H9 (cell line): Measurements from ENCODE around the gene TIMELESS. TPM values are rescaled to one million over a fixed set of nuclear protein-coding genes. Genes with fewer than 3 reads are reported as not detected.
A peak's percentile ranks its signal among the peaks of the same experiment; 100 is the strongest.

ENCODE experiments used
- DNase-seq: peaks from one replicate; pipeline ENCODE4 v3.0.0-alpha.2; 2017
- H2AFZ ChIP-seq: one replicate; pipeline ENCODE4 v1.6.1; 2013; ENCODE audit warnings: mild to moderate bottlenecking, low read length, control low read depth, moderate library complexity
- H2AK5ac ChIP-seq: 2 replicates; pipeline ENCODE4 v1.6.1; 2013; ENCODE audit warnings: low read length, control low read depth, mixed read lengths; ENCODE audit not compliant: insufficient read length
- H2BK120ac ChIP-seq: one replicate; pipeline ENCODE4 v1.6.1; 2013; ENCODE audit warnings: low read depth, mild to moderate bottlenecking, low read length, control low read depth, inconsistent platforms; ENCODE audit not compliant: poor library complexity, severe bottlenecking
- H2BK12ac ChIP-seq: 2 replicates; pipeline ENCODE4 v1.6.1; 2013; ENCODE audit warnings: low read length, control low read depth, mixed read lengths, low read depth; ENCODE audit not compliant: insufficient read length
- H2BK15ac ChIP-seq: 2 replicates; pipeline ENCODE4 v1.6.1; 2013; ENCODE audit warnings: low read depth, low read length, control low read depth
- H2BK20ac ChIP-seq: one replicate; pipeline ENCODE4 v1.6.1; 2013; ENCODE audit warnings: low read depth, mild to moderate bottlenecking, low read length, control low read depth, inconsistent platforms; ENCODE audit not compliant: poor library complexity, severe bottlenecking
- H2BK5ac ChIP-seq: 2 replicates; pipeline ENCODE4 v1.6.1; 2013; ENCODE audit warnings: low read length, control low read depth, mixed read lengths; ENCODE audit not compliant: insufficient read length
- H3K14ac ChIP-seq: 2 replicates; pipeline ENCODE4 v1.6.1; 2013; ENCODE audit warnings: low read length, control low read depth; ENCODE audit not compliant: insufficient read depth
- H3K18ac ChIP-seq: 2 replicates; pipeline ENCODE4 v1.6.1; 2013; ENCODE audit warnings: low read depth, mild to moderate bottlenecking, mixed read lengths, low read length, control low read depth; ENCODE audit not compliant: insufficient read length
- H3K23ac ChIP-seq: 2 replicates; pipeline ENCODE4 v1.6.1; 2013; ENCODE audit warnings: low read length, control low read depth, mixed read lengths, low read depth; ENCODE audit not compliant: insufficient read length
- H3K23me2 ChIP-seq: 2 replicates; pipeline ENCODE4 v1.6.1; 2013; ENCODE audit warnings: low read depth, mild to moderate bottlenecking, mixed read lengths, low read length, control low read depth; ENCODE audit not compliant: insufficient read length, poor library complexity, severe bottlenecking
- H3K27ac ChIP-seq: 2 replicates; pipeline ENCODE4 v1.5.1; 2013; ENCODE audit warnings: low read length, control low read depth, mixed read lengths, low read depth; ENCODE audit not compliant: insufficient read length
- H3K27me3 ChIP-seq: 2 replicates; pipeline ENCODE4 v1.6.1; 2013; ENCODE audit warnings: low read length, control low read depth, inconsistent platforms; ENCODE audit not compliant: insufficient read depth
- H3K4ac ChIP-seq: 2 replicates; pipeline ENCODE4 v1.6.1; 2013; ENCODE audit warnings: low read depth, mild to moderate bottlenecking, control low read depth, inconsistent platforms, low read length, moderate library complexity
- H3K4me1 ChIP-seq: 2 replicates; pipeline ENCODE4 v1.6.1; 2013; ENCODE audit warnings: low read length, control low read depth, inconsistent platforms; ENCODE audit not compliant: insufficient read depth
- H3K4me2 ChIP-seq: 2 replicates; pipeline ENCODE4 v1.6.1; 2013; ENCODE audit warnings: low read length, control low read depth, mixed read lengths; ENCODE audit not compliant: insufficient read length, insufficient read depth
- H3K56ac ChIP-seq: 2 replicates; pipeline ENCODE4 v1.6.1; 2013; ENCODE audit warnings: low read depth, mild to moderate bottlenecking, mixed read lengths, low read length, control low read depth; ENCODE audit not compliant: insufficient read length
- H3K79me1 ChIP-seq: 2 replicates; pipeline ENCODE4 v1.6.1; 2013; ENCODE audit warnings: low read depth, mild to moderate bottlenecking, moderate library complexity, low read length, control low read depth, inconsistent platforms; ENCODE audit not compliant: insufficient read depth, poor library complexity, severe bottlenecking
- H3K79me2 ChIP-seq: 2 replicates; pipeline ENCODE4 v1.6.1; 2013; ENCODE audit warnings: low read length, control low read depth, inconsistent platforms; ENCODE audit not compliant: insufficient read depth
- H3K9ac ChIP-seq: 2 replicates; pipeline ENCODE4 v1.6.1; 2013; ENCODE audit warnings: low read length, control low read depth, mixed read lengths; ENCODE audit not compliant: insufficient read length; ENCODE audit errors: extremely low read depth
- H3K9me3 ChIP-seq: one replicate; pipeline ENCODE4 v1.6.1; 2013; ENCODE audit warnings: low read depth, low read length, inconsistent platforms; ENCODE audit not compliant: control insufficient read depth
- H3T11ph ChIP-seq: one replicate; pipeline ENCODE4 v1.6.1; 2013; ENCODE audit warnings: mild to moderate bottlenecking, low read length, control low read depth, inconsistent platforms
- H4K20me1 ChIP-seq: one replicate; pipeline ENCODE4 v1.6.1; 2013; ENCODE audit not compliant: control insufficient read depth, insufficient read length, insufficient read depth
- H4K5ac ChIP-seq: 2 replicates; pipeline ENCODE4 v1.6.1; 2013; ENCODE audit warnings: low read depth, mild to moderate bottlenecking, mixed read lengths, low read length, control low read depth; ENCODE audit not compliant: insufficient read length
- H4K8ac ChIP-seq: replicated peaks from 2 replicates; pipeline ENCODE4 v1.6.1; 2013; ENCODE audit warnings: low read length, control low read depth, mixed read lengths, low read depth; ENCODE audit not compliant: insufficient read length
- H4K91ac ChIP-seq: 2 replicates; pipeline ENCODE4 v1.6.1; 2013; ENCODE audit warnings: low read depth, mild to moderate bottlenecking, moderate library complexity, mixed read lengths, low read length, control low read depth; ENCODE audit not compliant: insufficient read length
- H3K27ac Mint-ChIP-seq, 3 experiments: 2 replicates in 2 of 3; 3 replicates in 1 of 3; pipeline ENCODE4 v1.8.0; 2020 to 2021; ENCODE audit warnings: mixed read lengths in 3 of 3, mild to moderate bottlenecking in 1 of 3, moderate library complexity in 1 of 3
- H3K27me3 Mint-ChIP-seq: 2 replicates; pipeline ENCODE4 v1.8.0; 2021; ENCODE audit warnings: low read depth, mild to moderate bottlenecking, moderate library complexity, mixed read lengths
- H3K36me3 Mint-ChIP-seq, 3 experiments: 2 replicates in 2 of 3; 3 replicates in 1 of 3; pipeline ENCODE4 v1.8.0; 2020 to 2021; ENCODE audit warnings: low read depth in 3 of 3, mixed read lengths in 3 of 3; ENCODE audit not compliant: insufficient read depth in 1 of 3
- H3K4me1 Mint-ChIP-seq, 2 experiments: 2 replicates each; pipeline ENCODE4 v1.8.0; 2020; ENCODE audit warnings: mixed read lengths in 2 of 2
- H3K4me3 Mint-ChIP-seq, 2 experiments: 2 replicates in 1 of 2; 3 replicates in 1 of 2; pipeline ENCODE4 v1.8.0; 2020 to 2021; ENCODE audit warnings: mild to moderate bottlenecking in 2 of 2, mixed read lengths in 2 of 2, moderate library complexity in 1 of 2
- H3K9me3 Mint-ChIP-seq, 2 experiments: 2 replicates in 1 of 2; 3 replicates in 1 of 2; pipeline ENCODE4 v1.8.0; 2020; ENCODE audit warnings: mild to moderate bottlenecking in 2 of 2, mixed read lengths in 2 of 2, moderate library complexity in 1 of 2
- WGBS: extraction: QIAGEN DNeasy Blood & Tissue Kit; methylation state at CpG from one replicate; pipeline ENCODE4 v1.1.7; 2013; ENCODE audit warnings: missing lambda C conversion rate, low lambda C conversion rate, mixed read lengths; ENCODE audit not compliant: insufficient read length; ENCODE audit errors: extremely low coverage; 5-methylcytosine and 5-hydroxymethylcytosine counted together
- total RNA-seq: library from RNA; stranded (reverse); gene quantifications from 2 replicates; pipeline ENCODE4 v1.2.1, GENCODE V29; 2021
- TF ChIP-seq, protein P1 (sequence below): fragments of 200-600 bp; sonication (generic); conservative IDR thresholded peaks from 3 replicates; pipeline ENCODE4 v1.8.0; 2021; ENCODE audit warnings: antibody characterized with exemption, mild to moderate bottlenecking

The TIMELESS gene
- total RNA-seq, 1 experiment from 2014 or later, result 68.0 TPM

DNA sequence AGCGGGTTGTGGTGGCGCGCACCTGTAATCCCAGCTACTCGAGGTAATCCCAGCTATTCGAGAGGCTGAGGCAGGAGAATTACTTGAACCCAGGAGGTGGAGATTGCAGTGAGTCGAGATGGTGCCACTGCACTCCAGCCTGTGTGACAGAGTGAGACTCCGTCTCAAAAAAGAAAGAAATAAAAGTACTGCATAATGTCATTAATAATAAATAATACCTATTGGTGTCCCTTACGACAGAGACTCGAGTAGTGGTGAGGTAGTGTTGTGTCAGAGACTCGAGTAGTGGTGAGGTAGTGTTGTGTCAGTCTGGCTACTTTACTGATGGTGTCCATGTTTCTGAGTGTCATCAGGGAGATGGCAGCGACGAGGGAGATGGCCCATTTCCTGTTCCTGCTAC, 37.5 kb upstream of the TIMELESS start:
- no CpG with 5 or more reads among the region's 12 CpGs for WGBS
- H3K79me2 ChIP-seq, result no peaks in the 10 kb centered on the region
- no peaks in the 10 kb centered on the region for H3K4me1 ChIP-seq
- H3K36me3 Mint-ChIP-seq, result peaks cover 0 to 6% (median 0%) of the 10 kb centered on the region in 3 experiments; a peak in 2 of 7 replicates
- H4K20me1 ChIP-seq, result no peaks in the 10 kb centered on the region
- no peak overlapping the region for H4K91ac ChIP-seq
- H3K4me3 Mint-ChIP-seq, result peak overlapping the region; percentile 75 to 95
- H4K8ac ChIP-seq, result no peak overlapping the region
- H3K18ac ChIP-seq, result no peak overlapping the region
- TF ChIP-seq, protein P1, sequence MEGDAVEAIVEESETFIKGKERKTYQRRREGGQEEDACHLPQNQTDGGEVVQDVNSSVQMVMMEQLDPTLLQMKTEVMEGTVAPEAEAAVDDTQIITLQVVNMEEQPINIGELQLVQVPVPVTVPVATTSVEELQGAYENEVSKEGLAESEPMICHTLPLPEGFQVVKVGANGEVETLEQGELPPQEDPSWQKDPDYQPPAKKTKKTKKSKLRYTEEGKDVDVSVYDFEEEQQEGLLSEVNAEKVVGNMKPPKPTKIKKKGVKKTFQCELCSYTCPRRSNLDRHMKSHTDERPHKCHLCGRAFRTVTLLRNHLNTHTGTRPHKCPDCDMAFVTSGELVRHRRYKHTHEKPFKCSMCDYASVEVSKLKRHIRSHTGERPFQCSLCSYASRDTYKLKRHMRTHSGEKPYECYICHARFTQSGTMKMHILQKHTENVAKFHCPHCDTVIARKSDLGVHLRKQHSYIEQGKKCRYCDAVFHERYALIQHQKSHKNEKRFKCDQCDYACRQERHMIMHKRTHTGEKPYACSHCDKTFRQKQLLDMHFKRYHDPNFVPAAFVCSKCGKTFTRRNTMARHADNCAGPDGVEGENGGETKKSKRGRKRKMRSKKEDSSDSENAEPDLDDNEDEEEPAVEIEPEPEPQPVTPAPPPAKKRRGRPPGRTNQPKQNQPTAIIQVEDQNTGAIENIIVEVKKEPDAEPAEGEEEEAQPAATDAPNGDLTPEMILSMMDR, result no peak
- DNase-seq, result no peak
- no peak overlapping the region for H3K9ac ChIP-seq
- H2BK120ac ChIP-seq, result no peak overlapping the region
- no peaks in the 10 kb centered on the region for H3K79me1 ChIP-seq
- no peak overlapping the region for H2BK15ac ChIP-seq
- no peak overlapping the region for H2AFZ ChIP-seq
- H3K9me3 Mint-ChIP-seq, result peaks cover 13% of the 10 kb centered on the region in 2 experiments; a peak in 4 of 5 replicates
- no peak overlapping the region for H2AK5ac ChIP-seq
- H3K27ac ChIP-seq, result no peak overlapping the region
- H3K4me1 Mint-ChIP-seq, result peaks cover 11 to 13% of the 10 kb centered on the region in 2 experiments
- H2BK5ac ChIP-seq, result no peak overlapping the region
- H3K4me2 ChIP-seq, result peak overlapping the region; percentile 85
- H3K27me3 ChIP-seq, result peaks cover 22% of the 10 kb centered on the region; the same call in 1 of the 2 replicates
- no peaks in the 10 kb centered on the region for H3K9me3 ChIP-seq
- H3K23me2 ChIP-seq, result peaks cover 11% of the 10 kb centered on the region
- no peak overlapping the region for H3K27ac Mint-ChIP-seq
- H3K23ac ChIP-seq, result no peak overlapping the region
- no peak overlapping the region for H3K14ac ChIP-seq
- no peak overlapping the region for H2BK20ac ChIP-seq
- no peak overlapping the region for H4K5ac ChIP-seq
- peaks cover 52% of the 10 kb centered on the region for H3K27me3 Mint-ChIP-seq
- H3K56ac ChIP-seq, result no peak overlapping the region
- H3K4ac ChIP-seq, result no peak overlapping the region
- H3T11ph ChIP-seq, result no peak overlapping the region
- no peak overlapping the region for H2BK12ac ChIP-seq
